GM03348 (cell line): Measurements from ENCODE around the gene GFPT2.
A peak's percentile ranks its signal among the peaks of the same experiment; 100 is the strongest.
"Not testable (repeated sequence)": the region's sequence is repeated elsewhere in the genome, so short reads cannot be mapped to it uniquely, and the experiment has no call there.

Source experiments
- DNase-seq: peaks from one replicate; pipeline ENCODE4 v3.0.0; 2012; ENCODE audit warnings: low spot score

Gene GFPT2

DNA sequence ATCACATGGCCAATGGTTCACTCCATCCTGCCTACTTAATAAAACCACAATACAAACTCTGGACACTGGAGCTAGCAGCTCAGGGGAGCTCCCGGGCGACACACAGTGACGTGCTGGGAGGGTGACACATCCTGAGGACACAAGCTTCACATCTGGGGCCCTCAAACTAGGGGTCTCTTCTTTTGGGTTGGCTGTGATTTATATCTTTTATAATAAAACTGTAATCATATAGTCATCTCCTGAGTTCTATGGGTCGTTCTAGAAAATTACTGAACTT, 49.2 kb downstream of the GFPT2 start:
- DNase-seq = no peak

DNA sequence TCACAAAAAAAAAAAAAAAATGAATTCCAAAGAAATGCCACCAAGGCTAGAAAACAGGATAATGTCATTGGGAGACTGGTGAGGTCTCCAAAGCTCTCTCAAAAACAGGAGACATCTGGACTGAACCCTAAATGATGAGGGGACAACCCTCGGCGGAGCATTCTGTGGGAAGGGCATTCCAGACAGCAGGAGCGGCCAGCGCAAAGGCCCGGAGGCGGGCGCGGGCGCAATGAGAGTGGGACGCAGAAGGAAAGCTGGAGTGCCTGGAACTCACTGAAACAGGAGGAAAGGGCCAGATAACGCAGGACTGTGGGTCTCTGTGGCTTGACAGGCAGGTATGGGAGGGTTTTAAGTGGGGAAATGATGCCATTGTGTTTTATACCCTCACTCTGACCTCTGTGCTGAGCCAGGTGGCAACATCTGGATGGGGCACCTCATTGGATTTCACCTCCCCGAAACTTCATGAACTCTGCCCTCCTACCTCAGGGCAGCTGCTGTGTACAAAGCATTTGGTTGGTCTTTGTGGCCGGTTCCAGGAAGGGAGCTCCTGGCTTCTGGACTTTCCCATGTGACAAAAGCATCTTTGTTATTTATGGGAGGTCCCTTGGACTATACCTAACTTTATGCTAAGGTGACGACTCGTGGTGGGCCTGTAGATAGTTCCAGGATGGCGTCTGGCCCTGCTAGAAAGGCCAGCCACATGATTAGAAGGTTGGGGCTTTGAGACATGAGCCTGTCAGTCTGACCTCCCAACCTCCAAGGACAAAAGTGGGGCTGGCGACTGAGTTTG, 49.7 kb downstream of the GFPT2 start:
- DNase-seq = no peak

GRCh38 chr5:180302256-180302655, 50.9 kb downstream of the GFPT2 start:
- no peak for DNase-seq

GRCh38 chr5:180301253-180301652, 51.9 kb downstream of the GFPT2 start:
- DNase-seq = no peak

GRCh38 chr5:180299526-180299925, 53.6 kb downstream of the GFPT2 start:
- no peak for DNase-seq

GRCh38 chr5:180299014-180299413, 54.1 kb downstream of the GFPT2 start:
- not testable (repeated sequence) for DNase-seq

DNA sequence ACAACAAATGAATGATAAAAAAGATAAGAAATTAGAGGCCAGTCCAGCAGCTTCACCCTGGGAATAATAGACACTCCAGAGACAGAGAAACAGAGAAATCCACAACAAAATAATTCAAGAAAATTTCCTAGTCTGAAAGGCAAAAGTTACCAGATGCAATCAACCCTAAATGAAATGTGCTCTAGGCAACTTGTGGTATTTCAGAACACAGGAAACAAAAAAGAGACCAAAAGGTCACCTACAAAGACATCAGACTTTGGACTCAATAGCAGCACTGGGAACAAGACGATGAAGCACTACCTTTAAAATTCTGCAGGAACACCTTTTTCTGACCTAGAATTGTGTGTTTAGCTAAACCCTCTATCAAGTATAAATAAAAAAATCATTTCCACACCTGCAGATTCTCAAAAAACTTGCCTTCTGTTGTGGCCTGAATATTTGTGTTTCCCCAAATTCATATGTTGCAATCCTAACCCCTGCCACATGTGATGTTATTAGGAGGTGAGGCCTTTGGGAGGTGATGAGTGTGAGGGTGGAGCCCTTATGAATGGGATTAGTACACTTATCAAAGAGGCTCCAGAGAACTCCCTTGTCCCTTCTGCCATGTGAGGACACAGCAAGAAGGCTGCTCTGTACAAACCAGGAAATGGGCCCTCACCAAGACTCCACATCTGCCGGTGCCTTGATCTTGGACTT, 55.4 kb downstream of the GFPT2 start:
- no peak for DNase-seq

- DNase-seq = no peak
Observed at GRCh38 chr5:180296771-180297170, 56.4 kb downstream of the GFPT2 start.

DNA sequence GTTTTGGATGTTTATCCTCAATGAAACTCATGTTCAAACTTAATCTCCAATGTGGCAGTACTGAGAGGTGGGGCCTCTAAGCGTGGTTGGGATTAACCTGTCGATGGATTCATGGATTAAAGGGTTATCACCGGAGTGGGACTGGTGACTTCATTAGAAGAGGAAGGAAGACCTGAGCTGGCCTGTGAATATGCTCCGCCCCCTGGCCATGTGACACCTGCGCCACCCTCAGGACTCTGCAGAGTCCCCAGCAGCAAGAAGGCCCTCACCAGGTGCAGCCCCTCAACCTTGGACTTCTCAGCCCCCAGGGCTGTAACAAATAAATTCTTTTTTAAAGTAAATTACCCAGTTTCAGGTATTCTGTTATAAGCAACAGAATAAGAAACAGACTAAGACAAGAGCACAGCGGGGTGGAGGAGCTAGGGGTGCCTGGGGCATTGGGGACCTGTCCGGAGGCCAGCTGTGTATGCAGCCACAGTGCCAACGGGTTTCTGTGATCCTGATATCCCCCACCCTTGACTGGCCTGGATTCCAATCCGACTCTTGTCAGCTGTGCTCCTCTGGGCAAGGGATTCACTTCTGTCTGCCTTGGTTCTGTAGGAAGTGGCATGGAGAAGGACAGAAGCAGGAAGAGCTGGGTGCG, 58.1 kb downstream of the GFPT2 start:
- DNase-seq = no peak

- DNase-seq = no peak
Observed at GRCh38 chr5:180294411-180294810, 58.7 kb downstream of the GFPT2 start.

DNA sequence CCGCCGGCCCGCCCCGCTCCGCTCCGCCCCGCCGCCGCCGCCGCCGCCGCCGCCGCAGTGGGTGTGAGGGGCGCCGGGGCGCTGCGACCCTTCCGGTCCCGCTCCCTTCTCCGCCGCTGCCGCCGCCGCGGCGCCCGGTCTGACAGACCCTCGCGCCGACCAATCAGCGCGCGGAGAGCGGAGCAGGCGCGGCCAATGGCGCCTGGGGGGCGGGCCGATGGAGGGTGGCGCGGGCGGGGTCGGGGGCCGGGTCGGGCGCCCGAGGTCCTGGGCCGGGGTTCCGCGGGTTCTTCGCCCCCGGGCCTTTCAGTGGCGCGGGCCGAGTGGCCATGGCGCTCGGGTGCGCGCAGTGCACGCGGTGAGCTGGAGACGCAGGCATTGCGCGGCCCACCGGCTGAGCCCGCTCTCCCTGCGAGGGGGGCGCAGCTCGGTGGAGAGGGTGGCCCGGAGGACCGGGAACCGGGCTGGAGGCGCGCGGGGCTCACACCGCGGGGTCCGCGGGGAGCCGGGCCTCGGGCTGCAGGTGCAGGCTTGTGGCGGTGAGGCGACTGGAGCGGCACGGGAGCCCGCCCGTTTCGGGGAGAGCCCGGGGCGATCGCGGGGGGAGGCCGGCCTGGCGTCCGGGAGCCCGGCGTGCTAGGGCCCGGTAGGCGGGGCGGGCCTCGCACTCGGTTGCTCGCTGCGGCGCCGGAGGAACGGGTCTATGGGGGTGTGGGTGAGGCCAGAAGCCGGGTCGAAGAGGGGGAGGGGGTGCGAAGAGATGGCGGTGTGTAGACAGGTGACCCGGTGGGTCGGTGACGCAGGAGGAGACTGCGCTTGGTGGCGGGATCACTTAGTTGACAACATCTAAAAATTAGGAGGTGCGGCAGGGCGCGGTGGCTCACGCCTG, 60.9 kb downstream of the GFPT2 start, which contains the start of gene MAPK9:
Gene MAPK9, minus strand, starts transcription at position 141 of the 889 bp plus-strand sequence. CDS start 11,522 bp downstream, outside the sequence.
- peak; percentile 99 for DNase-seq

DNA sequence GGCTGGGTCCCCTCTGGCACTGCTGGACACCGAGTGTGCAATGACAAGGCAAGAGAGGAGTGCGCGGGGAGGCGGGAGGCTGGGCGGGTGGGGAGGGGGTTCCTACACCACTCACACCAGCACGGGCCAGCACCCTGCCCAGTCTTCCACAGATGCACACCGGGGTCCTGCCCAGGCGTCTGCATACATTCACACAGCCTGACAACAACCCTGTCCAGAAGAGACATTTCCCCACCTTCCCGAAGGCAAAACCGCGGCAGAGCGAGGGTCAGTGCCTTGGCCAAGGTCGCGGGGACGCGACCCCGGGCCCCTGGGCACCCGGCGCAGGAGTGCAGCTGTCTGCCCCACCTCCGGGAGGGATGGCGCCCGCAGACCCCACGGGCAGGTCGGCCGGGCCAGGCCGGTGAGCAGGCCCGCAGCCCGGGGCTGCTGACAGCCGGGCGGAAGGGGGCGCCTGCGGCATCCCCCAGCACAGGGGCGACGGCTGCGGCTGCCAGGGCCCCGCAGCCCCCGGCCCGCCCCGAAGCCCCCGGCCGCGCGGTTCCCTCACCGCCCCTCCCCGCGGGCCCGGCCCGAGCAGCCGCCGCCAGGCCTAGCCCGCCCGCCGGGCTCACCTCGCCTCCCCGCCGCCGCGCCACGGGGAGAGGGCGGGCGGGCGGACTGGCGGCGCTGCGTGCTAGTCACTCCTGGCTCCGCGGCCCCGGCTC, 61.7 kb downstream of the GFPT2 start:
- DNase-seq = peak; percentile 81

DNA sequence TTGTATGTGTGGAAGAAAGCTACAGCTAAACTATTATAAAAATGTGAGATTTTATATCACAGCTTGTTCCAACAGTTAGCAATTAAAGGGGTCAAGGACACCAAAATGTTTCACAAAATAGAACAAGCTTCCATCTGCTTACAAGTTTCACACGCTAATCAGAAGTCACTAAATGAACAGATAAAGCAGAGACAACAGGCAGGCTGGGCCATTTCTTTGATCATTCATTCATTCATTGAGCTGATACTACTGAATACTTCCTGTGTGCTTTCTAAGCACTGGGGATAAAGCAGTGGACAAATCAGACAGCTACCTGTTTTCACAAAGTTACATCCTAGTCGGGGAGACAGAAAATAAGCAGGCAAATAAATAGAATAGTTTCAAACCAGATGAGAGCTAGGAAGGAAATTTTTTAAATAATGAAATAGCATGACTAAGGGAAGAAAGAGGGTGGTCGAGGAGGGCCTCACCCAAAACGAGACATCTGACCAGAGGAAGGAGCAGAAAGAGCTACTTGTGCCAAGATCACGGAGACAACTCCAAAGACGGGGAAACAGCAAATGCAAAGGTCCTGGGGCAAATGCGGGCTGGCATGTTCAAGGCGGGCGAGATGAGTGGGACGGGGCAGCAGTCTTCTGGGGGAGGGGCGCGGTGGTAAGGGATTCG, 62.4 kb downstream of the GFPT2 start:
- no peak for DNase-seq

- DNase-seq = no peak
Observed at GRCh38 chr5:180289966-180290365, 63.2 kb downstream of the GFPT2 start.

DNA sequence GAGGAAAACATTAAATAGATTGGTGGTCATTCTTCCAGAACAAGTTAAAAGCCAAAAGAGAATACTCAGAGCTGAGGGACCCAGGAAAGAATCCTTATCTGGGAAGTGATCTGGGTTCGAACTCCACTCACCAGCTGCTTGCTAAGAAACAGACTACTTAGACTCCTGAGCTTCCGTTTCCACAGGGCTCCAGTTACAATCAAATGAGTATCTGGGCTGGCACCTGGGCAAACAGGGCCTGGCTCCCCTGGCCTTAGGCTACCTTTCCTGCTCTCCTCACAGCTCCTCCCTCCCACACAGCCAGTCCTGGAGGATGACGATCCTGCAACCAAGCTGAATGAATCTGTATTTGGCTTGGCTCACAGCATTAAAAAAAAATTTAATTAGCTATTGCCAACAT, 63.7 kb downstream of the GFPT2 start:
- no peak for DNase-seq

DNA sequence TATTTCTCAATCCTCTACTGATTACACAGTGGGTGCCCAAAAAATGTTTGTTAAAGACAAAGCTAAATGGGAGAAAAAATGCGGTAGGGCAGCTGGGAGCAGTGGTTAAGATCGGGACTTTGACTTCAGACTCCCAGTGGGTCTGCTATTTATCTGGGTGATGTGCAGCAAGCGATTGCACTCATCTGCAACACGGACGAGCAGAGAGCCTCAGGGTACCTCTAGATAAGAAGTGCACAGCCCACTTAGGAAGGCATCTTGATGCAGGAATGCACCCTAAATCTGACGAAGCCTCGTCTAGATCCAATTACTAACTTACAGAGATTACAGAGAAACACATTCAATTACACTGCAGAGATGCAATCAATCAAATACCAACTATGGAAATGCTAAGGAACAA, 65.3 kb downstream of the GFPT2 start:
- no peak for DNase-seq

DNA sequence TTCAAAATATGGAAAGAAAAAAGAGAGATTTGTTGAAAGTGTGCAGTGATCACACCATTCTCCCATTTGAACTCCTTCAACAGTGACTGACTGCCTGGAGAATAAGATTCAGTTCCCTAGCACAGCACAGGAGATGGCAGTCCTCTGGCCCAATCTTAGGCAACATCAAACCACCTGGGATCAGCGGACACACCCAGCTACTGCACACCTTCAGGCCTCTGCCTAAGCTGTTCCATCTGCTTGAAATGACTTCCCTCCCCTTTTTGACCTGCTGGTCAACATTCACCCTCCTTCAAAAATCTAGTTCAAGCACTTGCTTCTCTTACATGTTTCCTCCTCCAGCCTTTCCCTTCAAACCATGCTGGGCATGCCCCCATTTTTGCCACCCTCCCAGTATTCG, 65.7 kb downstream of the GFPT2 start:
- DNase-seq = no peak

DNA sequence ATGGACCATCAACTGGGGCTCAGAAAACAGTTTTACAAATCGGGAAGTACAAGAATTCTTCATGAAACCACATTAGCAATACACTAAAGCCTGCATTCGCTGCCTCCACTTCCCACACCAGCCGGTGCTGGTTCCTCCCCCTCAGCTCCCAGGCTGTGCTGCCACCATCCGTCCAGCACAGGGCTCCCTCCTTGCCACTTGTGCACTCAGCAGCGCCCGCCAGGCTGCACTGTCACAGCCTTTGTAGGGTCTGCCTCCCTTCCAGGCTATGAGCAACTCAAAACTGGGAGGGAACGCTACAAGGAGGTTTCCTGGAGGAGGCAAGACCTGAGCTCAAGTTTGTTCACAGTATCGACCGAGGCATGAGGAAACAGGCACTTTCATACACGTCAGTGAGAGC, 69.0 kb downstream of the GFPT2 start:
- DNase-seq = no peak

- DNase-seq = no peak
Observed at GRCh38 chr5:180283026-180283615, 70.0 kb downstream of the GFPT2 start.

- no peak for DNase-seq
Observed at GRCh38 chr5:180282281-180282680, 70.9 kb downstream of the GFPT2 start.

- no peak for DNase-seq
Observed at GRCh38 chr5:180281706-180282105, 71.4 kb downstream of the GFPT2 start.
